ENCODE data around the gene ATRX.
"Not testable (repeated sequence)": the region's sequence is repeated elsewhere in the genome, so short reads cannot be mapped to it uniquely, and the experiment has no call there.

The ATRX gene

GRCh38 chrX:77693594-77693993 is 92.4 kb downstream of the ATRX start:
- no peak overlapping the region for H3K4me3 ChIP-seq (replicated peaks; ENCODE audit: low read depth, low read length)
- no peak for DNase-seq (ENCODE audit: extremely low read depth, low read depth)
- no peak for TF ChIP-seq CTCF (IDR thresholded peaks at IDR 0.05; ENCODE audit: low read depth, low read length, missing control alignments)

- H3K4me3 ChIP-seq (replicated peaks; ENCODE audit: low read depth, low read length) = no peak overlapping the region
- no peak for DNase-seq (ENCODE audit: extremely low read depth, low read depth)
- TF ChIP-seq CTCF (IDR thresholded peaks at IDR 0.05; ENCODE audit: low read depth, low read length, missing control alignments) = no peak
Observed at GRCh38 chrX:77691916-77692315, 94.1 kb downstream of the ATRX start.

- no peak overlapping the region for H3K4me3 ChIP-seq (replicated peaks; ENCODE audit: low read depth, low read length)
- DNase-seq (ENCODE audit: extremely low read depth, low read depth) = no peak
- TF ChIP-seq CTCF (IDR thresholded peaks at IDR 0.05; ENCODE audit: low read depth, low read length, missing control alignments) = no peak
Observed at GRCh38 chrX:77689376-77689775, 96.6 kb downstream of the ATRX start.

GRCh38 chrX:77685683-77686082 is 100.3 kb downstream of the ATRX start:
- DNase-seq (ENCODE audit: extremely low read depth, low read depth); H3K4me3 ChIP-seq (replicated peaks; ENCODE audit: low read depth, low read length): not testable (repeated sequence)

GRCh38 chrX:77679144-77679543 is 106.9 kb downstream of the ATRX start:
- no peak for TF ChIP-seq CTCF (IDR thresholded peaks at IDR 0.05; ENCODE audit: low read depth, low read length, missing control alignments)
- no peak for DNase-seq (ENCODE audit: extremely low read depth, low read depth)
- H3K4me3 ChIP-seq (replicated peaks; ENCODE audit: low read depth, low read length) = no peak overlapping the region

- no peak overlapping the region for H3K4me3 ChIP-seq (replicated peaks; ENCODE audit: low read depth, low read length)
- no peak for DNase-seq (ENCODE audit: extremely low read depth, low read depth)
- TF ChIP-seq CTCF (IDR thresholded peaks at IDR 0.05; ENCODE audit: low read depth, low read length, missing control alignments) = no peak
Observed at GRCh38 chrX:77675986-77676385, 110.0 kb downstream of the ATRX start.

- no peak overlapping the region for H3K4me3 ChIP-seq (replicated peaks; ENCODE audit: low read depth, low read length)
- peak; percentile 16 for DNase-seq (ENCODE audit: extremely low read depth, low read depth)
- no peak for TF ChIP-seq CTCF (IDR thresholded peaks at IDR 0.05; ENCODE audit: low read depth, low read length, missing control alignments)
Observed at GRCh38 chrX:77668391-77669237, 117.4 kb downstream of the ATRX start.

All from HFF-Myc (cell line).